Measurements from ENCODE around the gene LAP3. TPM values are rescaled to one million over a fixed set of nuclear protein-coding genes. Genes with fewer than 3 reads are reported as not detected.

Gene LAP3
- total and polyA plus RNA-seq, 8 donors, result 64.1 to 128 (median 71.7) TPM

DNA sequence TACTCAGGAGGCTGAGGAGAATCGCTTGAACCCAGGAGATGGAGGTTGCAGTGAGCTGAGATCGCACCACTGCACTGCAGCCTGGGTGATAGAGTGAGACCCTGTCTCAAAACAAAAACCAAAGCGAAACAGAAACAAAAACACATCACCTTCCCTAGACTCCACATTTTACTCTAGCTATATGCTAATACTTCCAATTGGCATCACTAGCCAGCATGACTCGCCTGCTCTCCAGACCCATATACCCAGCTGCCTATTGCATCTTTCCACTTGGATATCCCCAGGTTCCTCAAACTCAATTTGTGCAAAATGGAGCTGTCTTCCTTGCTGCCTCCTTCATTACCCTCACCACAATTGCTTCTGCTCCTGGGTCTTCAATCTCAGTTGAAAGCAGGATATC lies 22.4 kb upstream of the LAP3 start:
- DNase-seq, result no peak
- intact Hi-C loops (cut with DNase I), result no loop called here
- H3K36me3 ChIP-seq, result no peaks in the 10 kb centered on the region
- H3K27me3 ChIP-seq, result no peaks in the 10 kb centered on the region
- TF ChIP-seq, protein P1, sequence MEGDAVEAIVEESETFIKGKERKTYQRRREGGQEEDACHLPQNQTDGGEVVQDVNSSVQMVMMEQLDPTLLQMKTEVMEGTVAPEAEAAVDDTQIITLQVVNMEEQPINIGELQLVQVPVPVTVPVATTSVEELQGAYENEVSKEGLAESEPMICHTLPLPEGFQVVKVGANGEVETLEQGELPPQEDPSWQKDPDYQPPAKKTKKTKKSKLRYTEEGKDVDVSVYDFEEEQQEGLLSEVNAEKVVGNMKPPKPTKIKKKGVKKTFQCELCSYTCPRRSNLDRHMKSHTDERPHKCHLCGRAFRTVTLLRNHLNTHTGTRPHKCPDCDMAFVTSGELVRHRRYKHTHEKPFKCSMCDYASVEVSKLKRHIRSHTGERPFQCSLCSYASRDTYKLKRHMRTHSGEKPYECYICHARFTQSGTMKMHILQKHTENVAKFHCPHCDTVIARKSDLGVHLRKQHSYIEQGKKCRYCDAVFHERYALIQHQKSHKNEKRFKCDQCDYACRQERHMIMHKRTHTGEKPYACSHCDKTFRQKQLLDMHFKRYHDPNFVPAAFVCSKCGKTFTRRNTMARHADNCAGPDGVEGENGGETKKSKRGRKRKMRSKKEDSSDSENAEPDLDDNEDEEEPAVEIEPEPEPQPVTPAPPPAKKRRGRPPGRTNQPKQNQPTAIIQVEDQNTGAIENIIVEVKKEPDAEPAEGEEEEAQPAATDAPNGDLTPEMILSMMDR (IDR thresholded peaks at IDR 0.05), result no peak
- H3K9me3 ChIP-seq, result no peaks in the 10 kb centered on the region
- no peak overlapping the region for H3K27ac ChIP-seq
- ATAC-seq, result no peak
- H3K4me3 ChIP-seq, result no peak overlapping the region
- H3K4me1 ChIP-seq, result no peaks in the 10 kb centered on the region

DNA sequence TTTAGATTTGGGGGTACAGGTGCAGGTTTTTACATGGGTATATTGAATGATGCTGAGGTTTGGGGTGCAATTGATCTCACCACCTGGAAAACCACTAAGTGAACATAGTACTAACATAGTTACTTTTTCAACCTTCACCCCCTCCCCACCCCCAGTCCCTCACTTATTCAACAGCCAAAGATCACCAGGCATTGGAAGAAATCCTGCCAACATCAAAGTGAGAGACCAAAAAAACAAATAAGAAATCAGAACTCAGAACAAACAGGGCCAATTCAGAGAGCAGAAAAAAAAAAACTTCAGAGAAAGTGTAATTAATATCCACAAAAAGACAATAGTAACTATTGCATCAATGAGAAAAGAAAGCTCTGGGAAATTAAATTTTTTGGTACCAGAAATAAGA lies 20.5 kb upstream of the LAP3 start:
- Histone ChIP-seq H3K4me3 (no peak overlapping the region), H3K4me1 (no peaks in the 10 kb centered on the region), H3K27me3 (no peaks in the 10 kb centered on the region), H3K36me3 (no peaks in the 10 kb centered on the region), H3K27ac (no peak overlapping the region), H3K9me3 (no peaks in the 10 kb centered on the region)
- TF ChIP-seq, protein P1 (IDR thresholded peaks at IDR 0.05), result no peak
- DNase-seq (no peak), ATAC-seq (no peak)
- intact Hi-C loops (cut with DNase I), result no loop called here

DNA sequence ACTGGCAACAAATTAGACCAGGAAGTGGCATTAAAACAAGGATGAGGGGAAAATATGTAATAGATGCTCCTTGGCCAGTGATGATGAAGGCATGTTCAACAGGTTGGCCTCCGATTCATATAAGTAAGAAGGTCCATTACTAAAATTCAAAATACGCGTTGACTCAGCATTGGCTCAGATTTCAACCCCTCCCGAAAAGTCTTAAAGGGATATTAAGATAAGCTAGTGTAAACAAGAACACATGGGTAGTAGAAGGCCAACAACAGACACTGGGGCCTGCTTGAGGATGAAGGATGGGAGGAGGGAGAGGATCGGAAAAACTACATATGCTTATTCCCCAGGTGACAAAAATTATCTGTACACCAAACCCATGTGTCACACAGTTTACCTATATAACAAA lies 19.1 kb upstream of the LAP3 start:
- Histone ChIP-seq H3K27me3 (no peaks in the 10 kb centered on the region), H3K9me3 (no peaks in the 10 kb centered on the region), H3K27ac (no peak overlapping the region), H3K4me1 (no peaks in the 10 kb centered on the region), H3K4me3 (no peak overlapping the region), H3K36me3 (no peaks in the 10 kb centered on the region)
- ATAC-seq, result no peak
- intact Hi-C loops (cut with DNase I), result no loop called here
- DNase-seq, result no peak
- TF ChIP-seq, protein P1 (IDR thresholded peaks at IDR 0.05), result no peak

DNA sequence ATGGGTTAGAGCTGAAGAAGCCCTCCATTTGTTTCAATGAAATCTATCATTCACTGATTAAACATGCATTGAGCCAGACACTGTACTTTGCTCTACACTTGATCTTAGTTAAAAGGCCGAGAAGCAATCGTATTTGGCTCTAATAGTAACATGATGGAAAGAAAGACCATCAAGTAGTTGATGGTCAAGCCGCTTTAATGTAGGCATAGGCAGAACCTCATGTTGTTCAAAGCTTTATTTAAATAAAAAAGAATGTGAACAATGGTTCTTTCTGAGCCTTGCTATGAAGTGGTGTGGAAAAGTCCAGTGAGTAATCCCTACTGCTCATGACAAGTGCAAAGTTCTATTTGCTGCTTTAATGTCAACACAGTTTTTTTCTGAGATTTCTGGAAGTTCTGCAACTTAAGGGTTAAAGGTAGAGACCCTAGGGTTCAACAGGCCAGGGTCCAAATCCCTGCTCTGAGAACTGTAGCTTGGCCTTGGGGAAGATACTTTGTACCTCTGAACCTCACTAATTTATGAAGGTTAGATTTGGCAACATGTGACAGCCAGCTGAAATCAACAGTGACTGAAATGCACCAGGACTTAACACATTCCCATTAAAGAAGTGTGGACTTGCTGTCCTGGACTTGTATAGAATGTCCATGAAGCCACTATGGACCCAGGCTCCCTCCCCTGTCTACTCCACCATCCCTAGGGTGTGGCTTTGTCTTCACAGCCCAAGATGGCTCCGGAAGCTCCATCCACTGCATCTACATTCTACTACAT lies 17.9 kb upstream of the LAP3 start:
- Histone ChIP-seq H3K4me3 (no peak overlapping the region), H3K4me1 (no peaks in the 10 kb centered on the region), H3K27me3 (no peaks in the 10 kb centered on the region), H3K9me3 (no peaks in the 10 kb centered on the region), H3K27ac (no peak overlapping the region), H3K36me3 (no peaks in the 10 kb centered on the region)
- DNase-seq, result no peak
- intact Hi-C loops (cut with DNase I), result no loop called here
- TF ChIP-seq, protein P1 (IDR thresholded peaks at IDR 0.05), result no peak
- ATAC-seq, result no peak

DNA sequence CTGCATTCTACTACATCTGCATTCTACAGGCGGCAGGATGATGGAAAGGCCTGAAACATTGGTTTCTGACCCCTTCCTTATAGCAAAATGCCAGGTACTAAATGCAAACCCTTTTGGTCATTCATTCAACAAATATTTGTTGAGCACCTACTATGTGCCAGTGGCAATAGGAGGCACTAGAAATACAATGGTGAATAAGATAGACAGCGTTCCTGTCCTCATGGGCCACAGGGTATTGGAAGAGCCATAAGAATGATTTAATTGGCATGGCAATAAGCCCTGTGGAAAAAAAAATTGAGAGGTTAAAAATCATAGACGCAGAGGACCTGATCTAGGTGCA lies 17.3 kb upstream of the LAP3 start:
- no peak for ATAC-seq
- intact Hi-C loops (cut with DNase I), result no loop called here
- H3K27ac ChIP-seq, result no peak overlapping the region
- DNase-seq, result no peak
- no peaks in the 10 kb centered on the region for H3K27me3 ChIP-seq
- no peaks in the 10 kb centered on the region for H3K9me3 ChIP-seq
- TF ChIP-seq, protein P1 (IDR thresholded peaks at IDR 0.05), result no peak
- H3K4me1 ChIP-seq, result no peaks in the 10 kb centered on the region
- H3K4me3 ChIP-seq, result no peak overlapping the region
- H3K36me3 ChIP-seq, result no peaks in the 10 kb centered on the region
